Karpas-422 (cell line): ENCODE measurements around the gene SRBD1. TPM values are rescaled to one million over a fixed set of nuclear protein-coding genes. Genes with fewer than 3 reads are reported as not detected.

ENCODE experiments used
- DNase-seq: peaks from one replicate; pipeline ENCODE4 v3.0.0-alpha.2; 2015
- H2AFZ ChIP-seq: fragments of 200-600 bp; sonication (generic); 2 replicates; pipeline ENCODE4 v1.6.1; 2014; ENCODE audit warnings: antibody characterized with exemption, low read length, mixed read lengths
- H3K27ac ChIP-seq: fragments of 200-600 bp; sonication (generic); 2 replicates; pipeline ENCODE4 v1.5.1; 2014; ENCODE audit warnings: mild to moderate bottlenecking, low read length, moderate library complexity
- H3K27me3 ChIP-seq: fragments of 200-600 bp; sonication (generic); 2 replicates; pipeline ENCODE4 v1.6.1; 2014; ENCODE audit warnings: low read length, mixed read lengths
- H3K36me3 ChIP-seq: fragments of 200-600 bp; sonication (generic); 2 replicates; pipeline ENCODE4 v1.6.1; 2014; ENCODE audit warnings: low read length, mixed read lengths; ENCODE audit not compliant: insufficient read depth
- H3K4me1 ChIP-seq: fragments of 200-600 bp; sonication (generic); 2 replicates; pipeline ENCODE4 v1.6.1; 2014; ENCODE audit warnings: mild to moderate bottlenecking, low read length, mixed read lengths
- H3K4me2 ChIP-seq: fragments of 200-600 bp; sonication (generic); 2 replicates; pipeline ENCODE4 v1.6.1; 2014; ENCODE audit warnings: low read length, low read depth, mild to moderate bottlenecking; ENCODE audit not compliant: poor library complexity, severe bottlenecking
- H3K4me3 ChIP-seq: fragments of 200-600 bp; sonication (generic); 2 replicates; pipeline ENCODE4 v1.5.1; 2014; ENCODE audit warnings: mild to moderate bottlenecking, antibody characterized with exemption, low read length, mixed read lengths
- H3K79me2 ChIP-seq: fragments of 200-600 bp; sonication (generic); 2 replicates; pipeline ENCODE4 v1.6.1; 2014; ENCODE audit warnings: mild to moderate bottlenecking, low read length, mixed read lengths
- H3K9ac ChIP-seq: fragments of 200-600 bp; sonication (generic); 2 replicates; pipeline ENCODE4 v1.6.0; 2014; ENCODE audit warnings: low read length
- H3K9me2 ChIP-seq: fragments of 200-600 bp; sonication (generic), shearing (Covaris generic); replicated peaks from 2 replicates; pipeline ENCODE4 v1.6.0; 2014; ENCODE audit warnings: mild to moderate bottlenecking, low read length, moderate library complexity; ENCODE audit not compliant: insufficient read depth
- H3K9me3 ChIP-seq: fragments of 300-700, 200-600 bp; sonication (generic); 2 replicates; pipeline ENCODE4 v1.6.1; 2014; ENCODE audit warnings: low read length, mixed read lengths
- H4K20me1 ChIP-seq: fragments of 200-600 bp; sonication (generic); 2 replicates; pipeline ENCODE4 v1.6.1; 2014; ENCODE audit warnings: mild to moderate bottlenecking, antibody characterized with exemption, low read length, low read depth; ENCODE audit not compliant: insufficient read depth
- total RNA-seq: library from RNA; depleted of rRNA; stranded (reverse); fragments of >200 nt; shearing (Covaris generic); gene quantifications from 2 replicates; pipeline ENCODE4 v1.2.3, GENCODE V29; 2014; ENCODE audit warnings: low replicate concordance

Gene SRBD1
- total RNA-seq, 1 experiment from 2014 or later = 29.7 TPM

- no peaks in the 10 kb centered on the region for H3K79me2 ChIP-seq
These were observed 169.0 kb downstream of the SRBD1 start for GRCh38 chr2:45442026-45442425.

GRCh38 chr2:45441571-45441970 is 169.5 kb downstream of the SRBD1 start:
- no peaks in the 10 kb centered on the region for H3K79me2 ChIP-seq
- no peaks in the 10 kb centered on the region for H3K36me3 ChIP-seq
- no peaks in the 10 kb centered on the region for H3K9me2 ChIP-seq
- H3K9me3 ChIP-seq = no peaks in the 10 kb centered on the region
- no peak overlapping the region for H2AFZ ChIP-seq
- H3K4me1 ChIP-seq = peaks cover 29% of the 10 kb centered on the region
- no peaks in the 10 kb centered on the region for H4K20me1 ChIP-seq
- DNase-seq = peak; percentile 28
- H3K9ac ChIP-seq = no peak overlapping the region
- no peak overlapping the region for H3K4me2 ChIP-seq
- no peak overlapping the region for H3K4me3 ChIP-seq
- H3K27me3 ChIP-seq = no peaks in the 10 kb centered on the region
- H3K27ac ChIP-seq = no peak overlapping the region

More at GRCh38 chr2:45442026-45442425, 169.0 kb downstream of the SRBD1 start:
- Histone ChIP-seq H3K9ac (no peak overlapping the region), H3K27me3 (no peaks in the 10 kb centered on the region), H3K9me2 (no peaks in the 10 kb centered on the region), H3K9me3 (no peaks in the 10 kb centered on the region), H3K4me2 (no peak overlapping the region), H3K4me1 (peaks cover 29% of the 10 kb centered on the region), H4K20me1 (no peaks in the 10 kb centered on the region), H3K36me3 (no peaks in the 10 kb centered on the region), H2AFZ (no peak overlapping the region), H3K4me3 (no peak overlapping the region), H3K27ac (no peak overlapping the region)
- peak; percentile 35 for DNase-seq

GRCh38 chr2:45439788-45440773 is 171.0 kb downstream of the SRBD1 start:
- Histone ChIP-seq H2AFZ (no peak overlapping the region), H3K4me1 (peaks cover 29% of the 10 kb centered on the region), H3K36me3 (no peaks in the 10 kb centered on the region), H3K79me2 (no peaks in the 10 kb centered on the region), H3K4me3 (no peak overlapping the region), H3K9ac (no peak overlapping the region), H3K27me3 (no peaks in the 10 kb centered on the region), H3K27ac (peak overlapping the region; percentile 48), H4K20me1 (no peaks in the 10 kb centered on the region), H3K9me3 (no peaks in the 10 kb centered on the region), H3K4me2 (peak overlapping the region; percentile 1), H3K9me2 (no peaks in the 10 kb centered on the region)
- DNase-seq = no peak

GRCh38 chr2:45438872-45439665 is 172.0 kb downstream of the SRBD1 start:
- Histone ChIP-seq H3K79me2 (no peaks in the 10 kb centered on the region), H3K9me2 (no peaks in the 10 kb centered on the region), H3K4me1 (peaks cover 26% of the 10 kb centered on the region), H3K27ac (peak overlapping the region; percentile 48; the same call in 1 of the 2 replicates), H4K20me1 (no peaks in the 10 kb centered on the region), H3K27me3 (no peaks in the 10 kb centered on the region), H3K4me3 (no peak overlapping the region), H2AFZ (no peak overlapping the region), H3K36me3 (no peaks in the 10 kb centered on the region), H3K9me3 (no peaks in the 10 kb centered on the region), H3K9ac (no peak overlapping the region), H3K4me2 (peak overlapping the region; percentile 1)
- DNase-seq = peak; percentile 15

DNA sequence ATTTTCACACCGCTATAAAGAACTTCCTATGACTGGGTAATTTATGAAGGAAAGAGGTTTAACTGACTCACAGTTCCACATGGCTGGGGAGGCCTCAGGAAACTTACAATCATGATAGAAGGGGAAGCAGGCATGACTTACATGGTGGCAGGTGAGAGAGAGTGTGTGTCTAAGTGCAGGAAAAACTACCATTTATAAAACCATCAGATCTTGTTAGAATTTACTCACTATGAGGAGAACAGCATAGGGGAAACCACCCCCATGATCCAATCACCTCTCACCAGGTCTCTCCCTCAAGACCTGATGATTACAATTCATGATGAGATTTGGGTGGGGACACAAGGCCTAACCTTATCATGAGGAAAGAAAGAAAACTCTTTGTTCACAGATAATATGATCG is 174.6 kb downstream of the SRBD1 start:
- no peaks in the 10 kb centered on the region for H3K9me2 ChIP-seq
- no peak overlapping the region for H2AFZ ChIP-seq
- H3K4me1 ChIP-seq = peaks cover 25% of the 10 kb centered on the region
- H3K9me3 ChIP-seq = no peaks in the 10 kb centered on the region
- H3K36me3 ChIP-seq = no peaks in the 10 kb centered on the region
- peak; percentile 5 for DNase-seq
- no peak overlapping the region for H3K4me2 ChIP-seq
- H4K20me1 ChIP-seq = no peaks in the 10 kb centered on the region
- no peaks in the 10 kb centered on the region for H3K27me3 ChIP-seq
- no peak overlapping the region for H3K27ac ChIP-seq
- no peak overlapping the region for H3K9ac ChIP-seq
- no peaks in the 10 kb centered on the region for H3K79me2 ChIP-seq
- H3K4me3 ChIP-seq = no peak overlapping the region

DNA sequence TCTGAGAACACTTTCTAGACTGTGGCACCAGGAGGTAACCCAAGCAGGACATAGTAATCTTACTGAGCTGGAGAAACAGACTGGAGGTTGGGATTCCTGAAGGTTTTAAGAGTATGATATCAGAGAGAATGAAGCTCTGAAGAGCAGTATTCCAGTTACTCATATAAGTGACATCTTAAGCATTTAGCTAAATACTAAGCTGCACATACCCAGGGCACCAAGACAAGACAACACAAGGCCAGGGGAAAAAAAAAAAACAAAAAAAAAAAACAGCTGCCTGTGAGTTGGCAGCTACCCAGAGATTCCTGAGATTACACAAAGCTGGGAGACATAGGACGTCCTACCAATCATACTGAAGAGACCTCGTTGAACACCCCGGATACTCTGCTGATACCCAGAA is 175.8 kb downstream of the SRBD1 start:
- Histone ChIP-seq H3K79me2 (no peaks in the 10 kb centered on the region), H3K9me2 (no peaks in the 10 kb centered on the region), H3K27me3 (no peaks in the 10 kb centered on the region), H3K27ac (no peak overlapping the region), H3K9me3 (no peaks in the 10 kb centered on the region), H2AFZ (no peak overlapping the region), H3K4me1 (peaks cover 21% of the 10 kb centered on the region), H4K20me1 (no peaks in the 10 kb centered on the region), H3K4me3 (no peak overlapping the region), H3K36me3 (no peaks in the 10 kb centered on the region), H3K9ac (no peak overlapping the region), H3K4me2 (no peak overlapping the region)
- DNase-seq = no peak

DNA sequence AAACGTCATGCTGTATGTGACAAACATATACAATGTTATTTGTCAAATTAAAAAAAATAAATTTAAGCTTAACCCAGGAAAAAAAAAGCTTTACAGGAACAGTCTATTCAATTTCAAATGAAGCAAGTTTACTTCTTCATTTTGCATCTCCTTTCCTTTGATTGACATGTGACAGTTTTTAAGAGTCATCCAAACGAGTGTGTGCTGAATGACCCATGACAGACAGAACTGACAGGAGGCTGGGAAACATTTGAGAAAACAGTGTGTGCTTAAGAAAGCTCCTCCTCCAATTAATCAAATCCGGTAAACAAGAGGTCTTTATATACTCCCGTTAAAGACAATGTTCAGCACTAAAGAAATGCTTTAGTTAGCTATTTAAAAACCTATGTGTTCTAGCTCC is 177.7 kb downstream of the SRBD1 start:
- no peaks in the 10 kb centered on the region for H3K9me2 ChIP-seq
- no peak overlapping the region for H3K4me3 ChIP-seq
- no peak for DNase-seq
- no peaks in the 10 kb centered on the region for H3K9me3 ChIP-seq
- H4K20me1 ChIP-seq = no peaks in the 10 kb centered on the region
- H2AFZ ChIP-seq = no peak overlapping the region
- no peak overlapping the region for H3K4me2 ChIP-seq
- H3K4me1 ChIP-seq = peaks cover 8% of the 10 kb centered on the region
- no peak overlapping the region for H3K27ac ChIP-seq
- no peaks in the 10 kb centered on the region for H3K79me2 ChIP-seq
- no peaks in the 10 kb centered on the region for H3K36me3 ChIP-seq
- no peaks in the 10 kb centered on the region for H3K27me3 ChIP-seq
- no peak overlapping the region for H3K9ac ChIP-seq

GRCh38 chr2:45432406-45432805 is 178.7 kb downstream of the SRBD1 start:
- Histone ChIP-seq H3K9ac (no peak overlapping the region), H3K4me1 (peaks cover 8% of the 10 kb centered on the region), H3K27ac (no peak overlapping the region), H3K4me3 (no peak overlapping the region), H3K9me3 (no peaks in the 10 kb centered on the region), H3K27me3 (no peaks in the 10 kb centered on the region), H4K20me1 (no peaks in the 10 kb centered on the region), H3K9me2 (no peaks in the 10 kb centered on the region), H3K36me3 (no peaks in the 10 kb centered on the region), H3K79me2 (no peaks in the 10 kb centered on the region), H2AFZ (no peak overlapping the region), H3K4me2 (no peak overlapping the region)
- no peak for DNase-seq
